HG03064 (cell line): Measurements from ENCODE around the gene MCC.

Experiments
- ATAC-seq: cut with Tn5 transposase; IDR thresholded peaks from one replicate; pipeline ENCODE4 v1.9.1; 2021; ENCODE audit warnings: low read depth; ENCODE audit not compliant: unreplicated experiment

Gene MCC

DNA sequence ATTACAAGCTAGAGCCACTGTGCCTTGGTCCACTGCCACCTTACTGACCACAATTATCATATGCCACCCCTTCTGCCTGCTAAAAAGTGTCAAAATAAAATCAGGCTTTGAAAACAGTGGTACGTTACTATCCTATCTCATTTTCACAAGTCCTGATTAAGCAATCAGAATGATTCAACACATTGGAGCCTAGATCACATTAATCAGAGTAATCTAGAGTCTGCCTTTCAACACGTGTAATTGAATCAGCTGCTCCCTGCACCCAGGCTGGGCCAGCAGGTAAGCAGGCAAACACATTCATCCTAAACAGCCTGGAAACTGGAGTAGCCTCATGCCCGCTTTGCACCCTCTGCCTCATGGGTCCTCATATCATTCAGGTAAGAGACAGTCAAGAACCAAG is 325.5 kb downstream of the MCC start:
- ATAC-seq, result no peak

DNA sequence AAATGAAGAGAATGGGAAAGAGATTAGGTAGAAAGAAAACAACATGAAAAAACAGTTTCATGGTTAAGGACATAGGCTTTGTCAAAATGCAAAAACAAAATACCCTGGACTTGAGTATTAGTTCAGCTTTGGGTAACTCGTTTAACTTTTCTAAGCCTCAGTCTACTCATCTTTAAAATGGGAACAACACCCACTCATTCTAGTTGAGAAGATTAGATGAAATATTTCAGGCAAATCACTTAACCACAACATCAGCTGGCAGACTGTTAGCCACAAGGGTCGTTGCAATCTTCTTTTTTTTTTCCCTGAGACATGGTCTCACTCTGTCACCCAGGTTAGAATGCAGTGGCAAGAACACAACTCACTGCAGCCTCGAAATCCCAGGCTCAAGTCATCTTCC is 326.0 kb downstream of the MCC start:
- ATAC-seq, result no peak

DNA sequence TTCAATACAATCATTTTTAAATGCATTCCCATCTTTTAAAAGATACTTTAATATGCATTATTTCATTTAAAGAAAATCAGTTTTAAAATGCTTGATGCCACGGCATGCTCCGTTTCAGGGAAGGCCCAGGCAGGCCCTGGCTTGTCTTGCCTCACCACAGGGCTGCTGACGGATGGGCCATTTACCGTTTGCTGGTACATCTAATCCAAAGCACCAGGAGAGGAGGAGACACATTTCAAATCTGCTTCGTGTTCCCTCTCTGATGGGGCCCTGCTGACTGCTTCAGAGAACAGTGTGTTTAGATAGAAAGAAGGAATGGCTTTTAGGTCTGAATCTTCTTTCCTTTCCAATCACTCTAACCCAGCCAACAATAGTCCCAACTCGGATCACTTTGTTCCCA is 326.4 kb downstream of the MCC start:
- no peak for ATAC-seq

DNA sequence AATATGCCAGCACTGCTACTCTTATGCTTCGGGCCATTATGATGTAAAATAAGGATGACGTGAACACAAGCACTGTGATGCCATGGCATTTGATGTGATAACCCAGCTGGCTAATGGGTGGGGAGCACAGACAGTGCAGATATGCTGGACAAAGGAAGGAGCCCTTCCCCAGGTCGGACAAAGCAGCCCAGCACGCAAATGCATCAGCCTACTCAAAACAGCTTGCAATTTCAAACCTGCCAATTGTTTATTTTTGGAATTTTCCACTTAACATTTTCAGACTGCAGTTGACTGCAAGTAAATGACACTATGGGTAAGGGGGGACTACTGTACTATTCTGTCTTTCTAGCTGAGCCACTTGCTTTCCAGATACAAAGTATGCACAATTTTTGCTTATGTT is 330.4 kb downstream of the MCC start:
- ATAC-seq, result no peak

DNA sequence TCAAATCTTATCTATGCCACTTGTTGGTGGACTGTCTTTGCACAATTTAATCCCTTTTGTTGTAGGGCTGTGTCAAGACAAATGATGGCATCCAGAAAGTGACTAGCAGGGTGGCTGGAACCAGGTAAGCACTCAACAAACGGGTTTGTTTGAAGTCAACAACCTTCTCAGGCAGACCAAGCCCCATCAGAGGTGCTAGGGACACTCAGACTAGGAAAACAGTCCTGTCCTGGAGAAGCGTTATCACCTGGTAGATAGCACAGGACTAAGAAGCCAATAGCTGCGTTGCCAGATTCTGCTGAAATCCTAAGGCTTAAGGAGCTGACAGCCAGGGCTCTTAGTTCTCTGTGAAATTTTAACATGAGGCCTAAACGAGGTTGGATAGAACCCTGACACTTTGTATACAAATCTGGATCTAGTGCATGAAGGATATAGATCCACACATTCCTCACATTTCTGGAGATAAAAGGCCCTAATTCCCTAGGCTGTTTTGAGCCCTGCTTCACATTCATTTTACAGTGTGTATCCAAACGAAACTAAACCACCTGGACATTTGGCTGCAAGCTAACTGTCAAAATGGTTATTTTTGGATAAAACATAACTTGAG is 331.9 kb downstream of the MCC start:
- ATAC-seq, result no peak

DNA sequence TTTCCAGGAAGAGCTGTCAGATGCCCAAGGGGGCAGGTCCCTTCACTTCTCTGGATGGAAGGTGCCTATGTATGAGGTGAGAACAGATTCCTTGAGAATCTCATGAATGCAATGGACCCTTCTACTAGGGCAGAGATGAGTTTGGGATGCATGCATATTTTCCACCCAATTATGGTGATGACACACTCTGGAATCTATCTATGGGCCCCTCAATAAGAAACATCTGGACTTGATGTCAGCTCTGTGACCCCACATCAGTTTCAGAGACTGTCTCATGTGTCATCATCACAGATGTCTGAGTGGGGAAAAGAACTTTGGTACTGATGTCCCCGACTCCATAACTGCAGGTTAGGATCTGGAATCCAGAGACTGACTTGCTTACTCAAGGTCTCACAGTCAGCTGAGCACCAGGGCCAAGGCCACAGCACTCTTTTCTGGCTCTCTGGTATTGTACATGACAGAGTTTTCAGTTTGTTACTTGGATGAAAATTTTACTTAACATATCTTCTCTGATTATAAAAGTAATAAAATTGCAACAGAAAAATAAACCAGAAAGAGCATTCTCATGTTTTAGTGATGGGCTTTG is 334.6 kb downstream of the MCC start:
- no peak for ATAC-seq

DNA sequence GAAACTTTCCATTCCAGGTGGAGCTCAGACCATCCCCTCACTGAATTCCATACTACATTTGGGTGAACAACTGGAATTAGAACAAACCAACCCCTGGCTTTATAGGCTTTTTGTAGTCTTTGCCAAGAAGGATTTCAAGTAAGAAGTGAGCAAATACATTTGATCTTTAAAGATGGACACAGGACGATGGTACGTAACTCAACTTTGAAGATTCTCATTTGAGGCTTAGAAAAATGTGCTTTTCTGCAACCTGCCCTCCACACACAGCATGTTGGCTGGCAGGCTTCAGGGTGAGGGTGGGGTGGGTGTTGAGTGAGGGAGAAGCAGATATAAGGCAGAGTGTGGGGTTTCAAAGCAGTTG is 335.9 kb downstream of the MCC start:
- no peak for ATAC-seq

DNA sequence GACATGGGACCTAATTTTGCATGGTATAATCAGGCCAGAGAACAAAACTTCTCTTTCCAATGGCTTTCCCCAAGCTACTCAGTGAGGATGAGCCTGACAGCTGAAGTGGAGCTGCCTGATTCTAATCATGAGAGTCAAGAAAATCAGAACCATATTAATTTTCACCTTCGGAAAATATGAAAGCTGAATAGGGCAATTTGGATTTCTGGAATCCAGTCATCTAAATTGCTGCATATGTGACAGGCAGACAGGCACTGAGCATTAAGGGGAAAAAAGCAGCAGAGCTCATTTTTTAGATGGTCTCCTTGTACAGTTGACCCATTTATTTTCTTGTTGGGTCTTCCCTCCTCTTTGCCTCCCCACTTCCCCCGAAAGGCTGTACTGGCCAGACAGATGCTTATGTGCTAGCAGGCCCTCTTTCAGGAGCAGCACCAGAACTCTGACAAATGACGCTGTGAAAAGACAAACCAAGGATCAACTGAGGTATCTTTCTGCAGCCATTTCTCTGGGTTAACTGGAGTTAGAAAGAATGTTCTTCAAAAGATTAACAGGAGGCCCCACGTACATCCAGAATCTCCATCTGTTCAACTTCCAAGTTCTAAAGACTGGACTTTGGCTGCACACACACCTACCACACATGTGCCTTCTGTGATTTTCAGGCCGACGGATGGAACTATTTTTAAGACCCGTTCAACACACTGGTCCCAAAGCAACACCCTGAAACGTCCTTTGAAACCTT is 336.4 kb downstream of the MCC start:
- ATAC-seq, result no peak

DNA sequence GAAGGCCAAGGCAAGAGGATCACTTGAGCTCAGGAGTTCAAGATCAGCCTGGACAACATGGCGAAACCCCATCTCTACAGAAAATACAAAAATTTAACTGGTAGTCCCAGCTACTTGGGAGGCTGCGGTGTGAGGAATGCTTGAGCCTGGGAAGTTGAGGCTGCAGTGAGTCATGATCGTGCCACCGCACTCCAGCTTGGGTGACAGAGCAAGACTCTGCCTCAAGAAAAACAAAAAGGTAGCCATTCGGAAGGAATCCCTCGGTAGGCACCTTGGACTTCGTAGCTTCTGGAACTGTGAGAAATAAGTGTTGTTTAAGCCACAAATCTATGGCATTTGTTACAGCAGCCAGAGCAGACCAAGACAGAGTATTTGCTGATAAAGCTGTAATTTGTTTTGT is 337.4 kb downstream of the MCC start:
- ATAC-seq, result no peak

DNA sequence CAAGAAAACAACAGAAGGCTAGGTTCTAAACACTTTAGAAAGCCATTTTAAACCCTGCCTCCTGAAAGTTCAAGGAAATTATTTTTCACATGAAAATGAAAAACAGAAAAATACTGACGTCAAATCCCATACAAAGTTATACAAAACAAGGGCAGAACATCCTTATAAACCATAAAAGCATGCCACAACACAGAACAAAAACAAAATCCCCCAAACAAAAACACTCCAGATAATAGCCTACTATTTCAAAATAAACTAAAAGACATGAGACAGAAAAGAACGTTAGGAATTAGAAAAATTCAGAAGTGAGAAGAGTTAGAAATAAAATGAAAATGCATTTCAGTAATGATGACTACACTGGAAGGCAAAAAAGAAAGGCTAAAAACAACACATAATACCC is 338.0 kb downstream of the MCC start:
- no peak for ATAC-seq

DNA sequence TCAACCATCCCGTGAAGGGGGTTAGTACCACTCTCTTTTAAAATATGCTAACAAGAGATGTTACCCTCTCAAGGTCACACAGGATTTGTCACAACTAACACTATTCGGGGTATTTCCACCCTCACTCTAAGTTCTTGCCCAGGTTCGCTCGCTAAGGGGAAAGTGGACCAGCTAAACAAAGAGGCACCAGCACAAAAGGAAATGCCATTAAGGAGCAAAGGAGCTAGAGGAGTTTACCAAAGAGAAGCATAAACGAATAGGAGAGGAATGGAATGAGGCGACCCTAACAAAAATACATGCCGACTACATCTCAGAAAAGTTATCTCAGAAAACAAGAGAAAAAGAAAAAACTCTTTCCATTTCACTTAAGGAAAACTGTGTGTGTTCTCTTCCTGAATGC is 340.7 kb downstream of the MCC start:
- ATAC-seq, result no peak

DNA sequence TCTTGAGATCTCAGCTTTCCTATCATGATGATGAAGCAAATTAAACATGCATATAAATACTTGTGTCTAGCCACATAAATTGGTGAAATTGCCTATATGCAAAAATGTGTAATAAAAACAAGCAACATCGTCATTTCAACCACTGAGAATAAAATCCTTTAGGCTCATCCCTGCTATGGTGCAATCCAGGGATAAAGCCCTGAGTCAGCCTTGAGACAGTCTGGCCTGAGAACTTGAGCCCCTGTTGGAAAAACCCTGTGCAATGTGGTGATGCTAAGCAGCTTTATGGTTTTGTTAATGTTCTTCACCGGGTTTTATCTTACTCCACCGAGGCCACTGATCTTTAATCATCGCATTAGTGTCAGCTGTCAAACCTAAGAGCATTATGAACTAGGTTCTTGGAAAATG is 341.1 kb downstream of the MCC start:
- ATAC-seq, result no peak

DNA sequence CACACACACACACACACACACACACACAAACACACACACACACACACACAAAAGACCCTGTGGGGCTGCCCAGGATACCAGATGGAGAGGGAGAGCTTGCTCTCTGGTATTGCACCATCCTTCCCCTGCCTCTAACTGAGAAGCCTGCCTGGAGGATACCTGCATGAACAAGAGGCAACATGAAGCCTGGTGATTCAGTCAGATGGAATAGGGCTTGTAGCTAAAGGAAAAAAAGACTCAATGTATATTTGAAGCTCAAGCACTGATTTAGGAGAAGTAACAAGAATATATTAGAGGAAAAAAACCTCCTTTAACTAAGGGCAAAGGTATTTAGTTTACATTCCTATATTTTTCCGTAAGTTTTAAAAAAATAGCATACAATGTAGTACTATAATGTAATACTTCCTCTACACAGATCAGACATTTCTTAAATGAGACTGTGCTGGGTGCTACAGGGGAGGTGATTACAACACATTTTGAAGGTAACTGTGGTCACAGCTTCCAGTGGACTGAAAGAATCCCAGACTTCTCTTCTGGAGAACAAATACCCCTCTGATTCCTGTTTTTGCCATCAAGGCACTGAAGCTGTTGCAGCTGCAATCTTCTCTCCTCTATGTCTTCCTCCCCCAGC is 342.4 kb downstream of the MCC start:
- ATAC-seq, result no peak

DNA sequence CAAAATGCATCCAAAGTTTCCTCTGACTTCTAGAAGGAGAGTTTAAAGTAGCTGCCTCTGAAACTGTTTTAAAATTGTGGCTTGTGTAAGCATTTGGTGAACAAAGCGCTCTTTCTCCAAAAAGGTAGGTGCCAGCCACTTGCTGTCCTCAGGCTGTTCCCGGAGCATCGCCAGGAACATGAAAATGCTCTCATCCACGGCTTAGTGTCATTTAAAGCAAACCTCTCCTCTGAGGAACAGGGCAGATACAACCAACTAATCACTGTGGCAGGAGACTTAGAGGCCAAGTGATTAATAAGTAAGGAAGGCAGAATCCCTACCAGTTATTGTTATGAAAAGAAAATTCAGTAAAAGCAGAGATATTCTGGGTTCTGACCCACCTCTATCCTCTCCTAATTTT is 346.1 kb downstream of the MCC start:
- no peak for ATAC-seq

DNA sequence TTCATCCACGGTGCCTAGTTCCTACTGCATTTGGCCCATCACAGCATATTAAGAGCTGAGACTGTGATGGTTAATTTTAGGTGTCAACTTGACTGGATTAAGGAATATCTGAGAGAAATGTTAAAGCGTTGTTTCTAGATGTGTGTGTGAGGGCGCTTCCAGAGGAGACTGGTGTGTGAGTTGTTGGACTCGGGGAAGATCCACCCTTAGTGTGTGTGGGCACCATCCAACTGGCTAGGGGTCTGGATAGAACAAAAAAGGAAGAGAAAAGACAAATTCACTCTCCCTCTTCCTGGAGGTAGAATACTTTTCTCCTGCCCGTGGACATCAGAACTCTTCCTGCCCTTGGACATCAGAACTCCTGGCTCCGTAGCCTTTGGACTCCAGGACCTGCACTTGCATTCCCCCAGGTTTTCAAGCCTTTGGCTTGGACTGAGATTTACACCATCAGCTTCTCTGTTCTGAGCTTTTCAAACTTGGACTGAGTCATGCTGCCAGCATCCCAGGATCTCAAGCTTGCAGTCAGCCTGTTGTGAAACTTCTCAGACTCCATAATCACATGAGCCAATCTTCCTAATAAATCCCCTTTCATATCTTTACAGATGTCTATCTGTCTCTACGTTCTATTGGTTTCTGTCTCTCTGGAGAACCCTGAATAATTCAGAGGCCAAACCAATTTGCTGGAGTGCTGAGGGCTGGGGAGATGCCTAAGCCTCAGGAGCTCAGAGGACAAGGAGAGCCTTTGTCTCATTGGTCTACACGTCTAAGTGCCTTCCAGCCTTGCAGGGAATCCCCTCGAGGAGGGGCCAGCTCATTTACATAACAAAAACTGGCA is 347.2 kb downstream of the MCC start:
- no peak for ATAC-seq

DNA sequence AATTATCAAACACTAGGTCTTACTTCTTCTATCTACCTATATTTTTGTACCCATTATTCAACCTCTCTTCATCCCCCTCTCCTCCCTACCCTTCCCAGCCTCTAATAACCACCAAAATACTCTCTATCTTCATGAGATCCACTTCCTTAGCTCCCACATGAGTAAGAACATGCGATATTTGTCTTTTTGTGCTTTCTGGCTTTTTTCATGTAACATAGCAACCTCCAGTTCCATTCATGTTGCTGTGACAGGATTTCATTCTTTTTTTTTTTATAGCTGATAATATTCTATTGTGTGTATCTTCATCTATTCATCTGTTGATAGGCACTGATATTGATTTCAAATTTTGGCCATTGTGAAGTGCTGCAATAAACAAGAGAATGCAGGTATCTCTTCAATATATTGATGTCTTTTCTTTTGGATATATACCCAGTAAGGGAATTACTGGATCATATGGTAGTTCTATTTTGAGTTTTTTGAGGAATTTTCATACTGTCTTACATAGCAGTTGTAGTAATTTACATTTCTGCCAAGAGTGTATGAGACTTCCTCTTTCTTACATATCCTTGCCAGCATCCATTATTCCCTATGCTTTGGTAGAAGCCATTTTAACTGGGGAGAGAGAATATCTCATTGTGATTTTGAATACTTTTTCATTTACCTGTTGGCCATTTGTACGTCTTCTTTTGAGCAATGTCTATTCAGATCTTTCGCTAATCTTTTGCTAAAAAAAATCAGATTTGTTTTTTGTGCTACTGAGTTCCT is 354.9 kb downstream of the MCC start:
- ATAC-seq, result no peak

DNA sequence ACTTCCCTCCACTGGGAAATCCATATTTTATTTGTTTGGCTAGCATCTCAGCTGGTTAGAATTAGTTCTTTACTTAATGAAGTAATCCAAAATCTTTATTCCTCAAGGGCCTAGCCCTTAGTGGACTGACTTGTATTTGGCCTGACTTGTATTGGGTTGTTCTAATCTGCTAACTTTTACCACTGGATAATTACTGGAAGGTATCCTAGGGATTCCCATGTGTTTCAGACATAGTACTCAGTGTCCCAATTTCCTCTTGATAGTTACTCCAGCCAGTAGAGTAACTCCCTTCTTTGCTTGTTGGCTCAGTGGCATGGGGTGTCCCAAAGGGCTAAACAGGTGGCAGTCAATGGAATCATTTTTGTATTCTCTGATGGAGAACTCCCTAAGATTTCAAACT is 355.7 kb downstream of the MCC start:
- ATAC-seq, result no peak

DNA sequence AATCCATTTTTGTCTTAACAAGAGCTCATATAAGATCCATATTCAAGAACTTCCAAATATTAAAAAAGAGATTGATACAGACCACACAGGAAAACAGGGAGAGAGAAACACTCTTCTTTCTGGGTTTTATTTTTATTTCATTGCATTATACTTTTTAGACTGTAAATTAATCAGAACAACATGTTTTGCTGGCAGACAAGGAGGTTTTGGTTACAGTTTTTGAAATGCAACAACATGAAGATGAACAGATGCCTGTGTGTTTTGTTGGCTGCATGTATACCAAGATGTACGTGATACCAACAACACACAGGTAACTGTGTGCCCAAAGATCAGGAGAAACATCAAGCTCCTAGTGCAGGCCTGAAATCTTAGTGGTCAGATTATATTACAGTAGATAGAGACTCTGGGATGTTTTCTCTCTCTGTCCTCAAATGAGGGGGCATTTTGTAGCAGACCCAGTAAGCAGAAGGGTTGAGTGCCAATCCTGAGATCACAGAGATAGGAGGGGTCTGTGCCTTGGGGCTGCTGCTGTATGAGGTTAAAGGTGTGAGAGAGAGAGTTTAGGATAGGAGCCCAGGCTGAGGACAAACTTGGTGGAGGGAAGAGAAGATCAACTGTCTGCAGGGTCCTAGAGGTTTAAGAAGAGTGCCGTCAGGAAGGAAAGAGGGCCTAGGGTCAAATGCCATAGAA is 359.5 kb downstream of the MCC start:
- no peak for ATAC-seq

DNA sequence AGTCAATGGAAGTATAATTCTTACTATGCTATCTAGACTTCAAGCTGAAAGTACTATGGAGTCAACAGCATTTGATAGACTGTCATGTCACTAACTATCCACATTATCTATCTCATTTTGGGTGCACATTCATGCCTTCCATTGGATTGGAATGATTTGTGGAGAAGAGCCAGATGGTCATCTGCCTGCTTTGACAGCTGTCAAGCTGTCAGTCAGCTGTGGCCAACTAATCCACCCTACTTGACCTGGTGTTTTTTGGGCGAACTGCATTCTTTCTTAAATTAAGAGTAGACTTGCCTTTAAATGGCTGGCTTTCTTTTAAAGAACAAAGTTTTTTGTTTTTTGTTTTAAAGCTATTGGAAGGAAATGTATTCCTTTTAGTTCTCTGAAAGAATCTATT is 360.2 kb downstream of the MCC start:
- no peak for ATAC-seq

DNA sequence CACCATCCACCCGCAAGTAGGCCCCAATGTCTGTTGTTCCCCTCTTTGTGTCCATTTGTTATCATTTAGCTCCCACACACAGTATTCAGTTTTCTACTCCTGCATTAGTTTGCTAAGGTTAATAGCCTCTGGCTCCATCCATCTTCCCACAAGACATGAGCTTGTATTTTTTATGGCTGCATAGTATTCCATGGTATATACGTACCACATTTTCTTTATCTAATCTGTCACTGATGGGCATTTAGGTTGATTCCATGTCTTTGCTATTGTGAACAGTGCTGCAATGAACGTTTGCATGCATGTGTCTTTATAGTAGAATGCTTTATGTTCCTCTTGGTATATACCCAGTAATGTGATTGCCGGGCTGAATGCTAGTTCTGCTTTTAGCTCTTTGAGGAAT is 361.2 kb downstream of the MCC start:
- ATAC-seq, result no peak
